MM.1S (cell line): Measurements from ENCODE around the gene TXNL4B.

Experiments used
- DNase-seq: peaks from one replicate; pipeline ENCODE4 v3.0.0-alpha.2; 2015
- H2AFZ ChIP-seq: fragments of 300-600 bp; sonication (generic); 2 replicates; pipeline ENCODE4 v1.6.0; 2016; ENCODE audit warnings: antibody characterized with exemption, low read length
- H3F3A ChIP-seq: fragments of 300-600 bp; sonication (generic); 2 replicates; pipeline ENCODE4 v1.6.1; 2016; ENCODE audit warnings: mild to moderate bottlenecking, antibody characterized with exemption, low read length, moderate library complexity, mixed read lengths; ENCODE audit not compliant: insufficient read depth
- H3K27ac ChIP-seq: fragments of 300-600 bp; sonication (generic); 2 replicates; pipeline ENCODE4 v1.5.1; 2016; ENCODE audit warnings: mild to moderate bottlenecking, low read length
- H3K27me3 ChIP-seq: fragments of 300-600 bp; sonication (generic); replicated peaks from 2 replicates; pipeline ENCODE4 v1.6.0; 2016; ENCODE audit warnings: low read length; ENCODE audit not compliant: insufficient read depth
- H3K36me3 ChIP-seq: fragments of 300-600 bp; sonication (generic); replicated peaks from 2 replicates; pipeline ENCODE4 v1.6.1; 2016; ENCODE audit warnings: mild to moderate bottlenecking, low read length, mixed read lengths; ENCODE audit not compliant: insufficient read depth
- H3K4me1 ChIP-seq: fragments of 300-600 bp; sonication (generic); 2 replicates; pipeline ENCODE4 v1.6.1; 2016; ENCODE audit warnings: low read length, mixed read lengths
- H3K4me2 ChIP-seq: fragments of 300-600 bp; sonication (generic); 2 replicates; pipeline ENCODE4 v1.6.0; 2016; ENCODE audit warnings: low read depth, low read length
- H3K4me3 ChIP-seq: fragments of 300-600 bp; sonication (generic); 2 replicates; pipeline ENCODE4 v1.5.1; 2016; ENCODE audit warnings: low read length, mixed read lengths
- H3K79me2 ChIP-seq: fragments of 300-600 bp; sonication (generic); 2 replicates; pipeline ENCODE4 v1.6.1; 2016; ENCODE audit warnings: mixed run types, low read length, mixed read lengths
- H3K9ac ChIP-seq: fragments of 300-600 bp; sonication (generic); 2 replicates; pipeline ENCODE4 v1.6.1; 2016; ENCODE audit warnings: low read length, mixed read lengths
- H3K9me2 ChIP-seq: fragments of 300-600 bp; sonication (generic); replicated peaks from 2 replicates; pipeline ENCODE4 v1.6.1; 2016; ENCODE audit warnings: mild to moderate bottlenecking, low read length, mixed read lengths; ENCODE audit not compliant: insufficient read depth
- H3K9me3 ChIP-seq: fragments of 300-600 bp; sonication (generic); replicated peaks from 2 replicates; pipeline ENCODE4 v1.6.1; 2016; ENCODE audit warnings: mild to moderate bottlenecking, low read length, mixed read lengths; ENCODE audit not compliant: insufficient read depth
- H4K20me1 ChIP-seq: fragments of 300-600 bp; sonication (generic); 2 replicates; pipeline ENCODE4 v1.6.1; 2016; ENCODE audit warnings: mild to moderate bottlenecking, low read length, moderate library complexity, mixed read lengths; ENCODE audit not compliant: insufficient read depth
- EZH2 ChIP-seq: fragments of 300-600 bp; sonication (generic); optimal IDR thresholded peaks from 2 replicates; pipeline ENCODE3; 2017; ENCODE audit warnings: low read depth, mild to moderate bottlenecking, antibody characterized with exemption, low read length, mixed read lengths
- EZH2phosphoT487 ChIP-seq: fragments of 300-600 bp; sonication (generic); IDR thresholded peaks from 2 replicates; pipeline ENCODE4 v1.6.1; 2018; ENCODE audit warnings: antibody characterized with exemption, low read length
- TF ChIP-seq, protein P1 (sequence below): fragments of 300-600 bp; sonication (generic); IDR thresholded peaks from 2 replicates; pipeline ENCODE4 v1.5.1; 2016; ENCODE audit warnings: antibody characterized with exemption, low read length, mixed read lengths

TXNL4B gene

DNA sequence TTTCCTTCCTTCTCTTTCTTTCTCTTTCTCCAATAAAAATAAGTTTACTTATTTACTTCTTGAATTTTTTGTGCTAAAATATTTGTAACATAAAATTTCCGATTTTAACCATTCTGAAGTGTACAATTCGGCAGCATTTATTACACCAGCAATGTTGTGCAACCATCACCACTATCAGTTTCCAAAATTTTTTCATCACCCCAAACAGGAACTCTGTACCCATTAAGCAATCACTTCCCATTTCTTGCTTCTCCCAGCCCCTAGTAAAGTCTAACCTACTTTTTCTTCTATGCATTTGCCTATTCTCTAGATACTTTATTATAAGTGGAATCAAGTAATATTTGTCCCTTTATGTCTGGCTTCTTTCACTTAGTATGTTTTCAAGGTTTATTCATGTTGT lies 41.6 kb downstream of the TXNL4B start:
- Histone ChIP-seq H3K4me2 (no peak overlapping the region), H3K9me3 (no peaks in the 10 kb centered on the region), H3K9me2 (no peaks in the 10 kb centered on the region), H3K27ac (no peak overlapping the region), H3K4me3 (no peak overlapping the region), H3K9ac (no peak overlapping the region), H3F3A (no peaks in the 10 kb centered on the region), H3K27me3 (no peaks in the 10 kb centered on the region), H3K36me3 (no peaks in the 10 kb centered on the region), H3K79me2 (no peaks in the 10 kb centered on the region), H2AFZ (no peak overlapping the region), H4K20me1 (no peaks in the 10 kb centered on the region), H3K4me1 (no peaks in the 10 kb centered on the region)
- TF ChIP-seq, protein P1, sequence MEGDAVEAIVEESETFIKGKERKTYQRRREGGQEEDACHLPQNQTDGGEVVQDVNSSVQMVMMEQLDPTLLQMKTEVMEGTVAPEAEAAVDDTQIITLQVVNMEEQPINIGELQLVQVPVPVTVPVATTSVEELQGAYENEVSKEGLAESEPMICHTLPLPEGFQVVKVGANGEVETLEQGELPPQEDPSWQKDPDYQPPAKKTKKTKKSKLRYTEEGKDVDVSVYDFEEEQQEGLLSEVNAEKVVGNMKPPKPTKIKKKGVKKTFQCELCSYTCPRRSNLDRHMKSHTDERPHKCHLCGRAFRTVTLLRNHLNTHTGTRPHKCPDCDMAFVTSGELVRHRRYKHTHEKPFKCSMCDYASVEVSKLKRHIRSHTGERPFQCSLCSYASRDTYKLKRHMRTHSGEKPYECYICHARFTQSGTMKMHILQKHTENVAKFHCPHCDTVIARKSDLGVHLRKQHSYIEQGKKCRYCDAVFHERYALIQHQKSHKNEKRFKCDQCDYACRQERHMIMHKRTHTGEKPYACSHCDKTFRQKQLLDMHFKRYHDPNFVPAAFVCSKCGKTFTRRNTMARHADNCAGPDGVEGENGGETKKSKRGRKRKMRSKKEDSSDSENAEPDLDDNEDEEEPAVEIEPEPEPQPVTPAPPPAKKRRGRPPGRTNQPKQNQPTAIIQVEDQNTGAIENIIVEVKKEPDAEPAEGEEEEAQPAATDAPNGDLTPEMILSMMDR = no peak
- no peak for TF ChIP-seq EZH2phosphoT487
- TF ChIP-seq EZH2 = no peak
- no peak for DNase-seq

DNA sequence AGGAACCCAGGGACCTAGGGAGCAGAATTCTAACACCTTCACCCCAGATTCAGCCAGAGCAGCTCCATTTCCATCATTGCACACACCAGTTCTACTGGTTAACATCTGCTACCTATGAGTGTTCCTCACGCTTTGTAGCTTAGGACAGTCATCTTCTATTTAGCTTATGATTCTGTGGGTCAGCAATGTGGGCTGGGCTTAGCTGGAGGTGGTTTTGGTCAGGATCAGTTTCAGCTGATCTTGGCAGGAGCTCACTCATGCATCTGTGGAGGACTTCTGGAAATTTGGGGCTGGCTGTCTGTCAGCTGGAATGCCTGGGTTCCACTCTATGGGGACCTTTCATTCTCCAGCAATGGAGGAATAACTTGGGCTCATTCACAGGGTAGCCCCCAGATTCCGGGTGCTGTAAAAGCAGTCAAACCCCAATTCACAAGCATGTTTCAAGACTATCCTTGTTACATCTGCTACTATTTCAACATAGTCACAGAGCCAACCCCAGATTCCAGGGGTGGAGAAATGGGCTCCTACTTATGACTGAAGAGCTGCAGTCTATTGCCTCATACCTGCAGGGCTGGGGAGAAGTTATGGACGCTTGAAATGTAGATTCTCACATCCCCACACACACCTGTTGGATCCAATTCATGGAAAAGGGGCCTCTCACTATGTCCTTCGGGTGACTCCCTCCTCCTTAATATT lies 42.5 kb downstream of the TXNL4B start:
- Histone ChIP-seq H3K36me3 (no peaks in the 10 kb centered on the region), H3K9ac (no peak overlapping the region), H3K4me1 (no peaks in the 10 kb centered on the region), H3K9me3 (no peaks in the 10 kb centered on the region), H3K27ac (no peak overlapping the region), H3K4me3 (no peak overlapping the region), H3K4me2 (no peak overlapping the region), H4K20me1 (no peaks in the 10 kb centered on the region), H3K79me2 (no peaks in the 10 kb centered on the region), H3K9me2 (no peaks in the 10 kb centered on the region), H2AFZ (no peak overlapping the region), H3F3A (no peaks in the 10 kb centered on the region), H3K27me3 (no peaks in the 10 kb centered on the region)
- DNase-seq = no peak
- TF ChIP-seq, protein P1 = no peak
- TF ChIP-seq EZH2phosphoT487 (no peak), EZH2 (no peak)

DNA sequence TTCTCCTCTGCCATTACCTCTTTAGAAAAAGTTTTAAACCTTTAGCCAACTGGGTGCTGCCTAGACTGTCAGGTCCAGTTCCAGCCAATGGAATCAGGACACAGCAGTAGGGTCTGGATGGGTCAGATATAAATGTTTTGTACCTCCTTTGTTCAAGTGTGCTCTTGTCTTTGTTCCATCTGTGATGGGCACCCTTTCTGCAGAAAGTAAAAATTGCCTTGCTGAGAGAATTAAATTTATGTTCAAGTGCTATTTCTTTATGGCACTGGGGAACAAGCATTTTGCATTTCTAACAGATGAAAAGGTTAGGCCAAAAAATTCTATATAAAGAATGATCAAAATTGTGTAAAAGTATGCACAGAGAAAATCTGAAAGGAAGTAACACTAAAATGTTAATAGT lies 44.3 kb downstream of the TXNL4B start:
- H4K20me1 ChIP-seq = no peaks in the 10 kb centered on the region
- H3K4me2 ChIP-seq = no peak overlapping the region

More for the DNA sequence above, 44.3 kb downstream of the TXNL4B start:
- no peaks in the 10 kb centered on the region for H3K9me2 ChIP-seq
- H3K36me3 ChIP-seq = no peaks in the 10 kb centered on the region
- H3K4me3 ChIP-seq = no peak overlapping the region
- H3F3A ChIP-seq = no peaks in the 10 kb centered on the region
- no peak for TF ChIP-seq EZH2
- TF ChIP-seq, protein P1 = no peak
- no peak for TF ChIP-seq EZH2phosphoT487
- no peaks in the 10 kb centered on the region for H3K9me3 ChIP-seq
- H2AFZ ChIP-seq = no peak overlapping the region
- H3K27me3 ChIP-seq = no peaks in the 10 kb centered on the region
- DNase-seq = no peak
- H3K27ac ChIP-seq = no peak overlapping the region
- H3K4me1 ChIP-seq = no peaks in the 10 kb centered on the region
- no peaks in the 10 kb centered on the region for H3K79me2 ChIP-seq
- no peak overlapping the region for H3K9ac ChIP-seq
